NCI-H748 (cell line): ENCODE results near the gene TKT.
A peak's percentile ranks its signal among the peaks of the same experiment; 100 is the strongest.
"Not testable (repeated sequence)": the region's sequence is repeated elsewhere in the genome, so short reads cannot be mapped to it uniquely, and the experiment has no call there.

Source experiments
- DNase-seq: peaks from one replicate; lab custom pipeline; 2025; ENCODE audit not compliant: unreplicated experiment; lab: John Stamatoyannopoulos, UW

Gene TKT

GRCh38 chr3:53260286-53260785 is 4.5 kb upstream of the TKT start:
- no peak for DNase-seq

GRCh38 chr3:53259427-53260259 is 3.8 kb upstream of the TKT start:
- no peak for DNase-seq

GRCh38 chr3:53258600-53259426 is 3.0 kb upstream of the TKT start:
- DNase-seq = no peak

GRCh38 chr3:53257465-53257864 is 1.6 kb upstream of the TKT start:
- DNase-seq = no peak

- DNase-seq = no peak
Measured at GRCh38 chr3:53256704-53257055, 858 bp upstream of the TKT start.

GRCh38 chr3:53255423-53255774 is 423 bp downstream of the TKT start:
- no peak for DNase-seq

- peak; percentile 53 for DNase-seq
Measured at GRCh38 chr3:53254509-53255422, 1.1 kb downstream of the TKT start.

GRCh38 chr3:53253707-53254508 is 1.9 kb downstream of the TKT start:
- no peak for DNase-seq

GRCh38 chr3:53252947-53253322 is 2.9 kb downstream of the TKT start:
- DNase-seq = not testable (repeated sequence)

GRCh38 chr3:53252096-53252946 is 3.5 kb downstream of the TKT start:
- DNase-seq = no peak

GRCh38 chr3:53250881-53251605 is 4.8 kb downstream of the TKT start:
- DNase-seq = no peak

- DNase-seq = no peak
Measured at GRCh38 chr3:53250453-53250852, 5.4 kb downstream of the TKT start.

- no peak for DNase-seq
Measured at GRCh38 chr3:53248161-53248560, 7.7 kb downstream of the TKT start.

- DNase-seq = no peak
Measured at GRCh38 chr3:53247619-53248018, 8.2 kb downstream of the TKT start.

GRCh38 chr3:53244271-53244670 is 11.6 kb downstream of the TKT start:
- no peak for DNase-seq

- no peak for DNase-seq
Measured at GRCh38 chr3:53243785-53244184, 12.0 kb downstream of the TKT start.

- DNase-seq = no peak
Measured at GRCh38 chr3:53243165-53243564, 12.7 kb downstream of the TKT start.

GRCh38 chr3:53242642-53243041 is 13.2 kb downstream of the TKT start:
- DNase-seq = no peak

GRCh38 chr3:53242155-53242554 is 13.7 kb downstream of the TKT start:
- DNase-seq = no peak
